IMR-90 (cell line): Measurements from ENCODE around the gene SLN. TPM values are rescaled to one million over a fixed set of nuclear protein-coding genes. Genes with fewer than 3 reads are reported as not detected.

Source experiments
- ATAC-seq: fragments of 200-7000 bp; cut with Tn5 transposase; 2 replicates; pipeline ENCODE4 v1.9.1; 2020; ENCODE audit warnings: low read depth, mild to moderate bottlenecking, moderate library complexity
- BruUV-seq: library from RNA; stranded (reverse); fragments of 400-500 nt; replicated peaks from 2 replicates; lab custom pipeline; 2021; lab: Mats Ljungman, UMichigan
- CTCF ChIA-PET: fragments of 300-600 bp; formaldehyde crosslinking; extraction: SDS; loops from one replicate; lab custom pipeline; 2021; ENCODE audit warnings: antibody characterized with exemption; lab: Yijun Ruan, JAX
- POLR2A ChIA-PET: fragments of 300-600 bp; sonication (Branson Sonifier 250); formaldehyde crosslinking; loops from one replicate; lab custom pipeline; 2022; ENCODE audit warnings: antibody characterized with exemption; ENCODE audit not compliant: unreplicated experiment; lab: Charles Lee
- DNase-seq: peaks from one replicate; pipeline ENCODE4 v3.0.0; 2013
- H2AFZ ChIP-seq: replicated peaks from 2 replicates; pipeline ENCODE3; 2013; ENCODE audit warnings: low read length, mild to moderate bottlenecking; ENCODE audit not compliant: poor library complexity
- H2AK5ac ChIP-seq: 2 replicates; pipeline ENCODE4 v1.6.1; 2013; ENCODE audit warnings: low read depth, low read length, inconsistent platforms
- H2AK9ac ChIP-seq: replicated peaks from 2 replicates; pipeline ENCODE3; 2013; ENCODE audit warnings: mild to moderate bottlenecking, low read depth, low read length, moderate library complexity; ENCODE audit not compliant: poor library complexity
- H2BK120ac ChIP-seq: 2 replicates; pipeline ENCODE4 v1.6.1; 2013; ENCODE audit warnings: low read depth, low read length, inconsistent platforms
- H2BK15ac ChIP-seq: 3 replicates; pipeline ENCODE4 v1.6.1; 2013; ENCODE audit warnings: low read depth, low read length, inconsistent platforms
- H2BK20ac ChIP-seq: 2 replicates; pipeline ENCODE4 v1.6.1; 2013; ENCODE audit warnings: low read depth, mild to moderate bottlenecking, inconsistent platforms, low read length, moderate library complexity
- H2BK5ac ChIP-seq: 2 replicates; pipeline ENCODE4 v1.6.1; 2013; ENCODE audit warnings: mild to moderate bottlenecking, low read depth, low read length, inconsistent platforms; ENCODE audit not compliant: poor library complexity, severe bottlenecking
- H3K14ac ChIP-seq: replicated peaks from 2 replicates; pipeline ENCODE4 v1.6.1; 2013; ENCODE audit warnings: low read depth, low read length, inconsistent platforms
- H3K18ac ChIP-seq: 2 replicates; pipeline ENCODE4 v1.6.1; 2013; ENCODE audit warnings: low read depth, low read length, control low read depth
- H3K23ac ChIP-seq: 2 replicates; pipeline ENCODE4 v1.6.1; 2013; ENCODE audit warnings: low read depth, low read length, inconsistent platforms
- H3K27ac ChIP-seq: 2 replicates; pipeline ENCODE4 v1.5.1; 2013; ENCODE audit warnings: mild to moderate bottlenecking, control low read depth, low read length; ENCODE audit not compliant: insufficient read depth
- H3K27me3 ChIP-seq: 2 replicates; pipeline ENCODE4 v1.6.1; 2013; ENCODE audit warnings: low read length; ENCODE audit not compliant: control insufficient read depth, insufficient read depth
- H3K36me3 ChIP-seq: 2 replicates; pipeline ENCODE4 v1.6.1; 2013; ENCODE audit warnings: low read length, mixed read lengths; ENCODE audit not compliant: control insufficient read depth, insufficient read depth
- H3K4ac ChIP-seq: 2 replicates; pipeline ENCODE4 v1.6.1; 2013; ENCODE audit warnings: low read depth, low read length, inconsistent platforms
- H3K4me1 ChIP-seq: 2 replicates; pipeline ENCODE4 v1.6.1; 2013; ENCODE audit warnings: low read length, mixed read lengths; ENCODE audit not compliant: control insufficient read depth, insufficient read depth
- H3K4me2 ChIP-seq: 2 replicates; pipeline ENCODE4 v1.6.1; 2013; ENCODE audit warnings: low read depth, mild to moderate bottlenecking, control low read depth, low read length, moderate library complexity
- H3K4me3 ChIP-seq: 2 replicates; pipeline ENCODE4 v1.5.1; 2013; ENCODE audit warnings: low read depth, mild to moderate bottlenecking, control low read depth, low read length, moderate library complexity; ENCODE audit not compliant: insufficient read depth
- H3K56ac ChIP-seq: 2 replicates; pipeline ENCODE4 v1.6.1; 2013; ENCODE audit warnings: low read length, inconsistent platforms; ENCODE audit not compliant: insufficient read depth; ENCODE audit errors: extremely low read depth
- H3K79me1 ChIP-seq, 2 experiments: 2 replicates each; pipeline ENCODE4 v1.6.1; 2013; ENCODE audit warnings: low read length in 2 of 2, inconsistent platforms in 1 of 2, low read depth in 1 of 2
- H3K9ac ChIP-seq: 2 replicates; pipeline ENCODE4 v1.6.1; 2013; ENCODE audit warnings: low read depth, low read length, control low read depth
- H3K9me1 ChIP-seq: 2 replicates; pipeline ENCODE4 v1.6.1; 2013; ENCODE audit warnings: low read length, inconsistent platforms; ENCODE audit not compliant: insufficient read depth
- H3K9me3 ChIP-seq: 2 replicates; pipeline ENCODE4 v1.6.1; 2013; ENCODE audit warnings: low read length; ENCODE audit not compliant: control insufficient read depth, insufficient read depth
- H4K20me1 ChIP-seq: 2 replicates; pipeline ENCODE4 v1.6.1; 2013; ENCODE audit warnings: low read length, inconsistent platforms; ENCODE audit not compliant: insufficient read depth
- H4K5ac ChIP-seq: 2 replicates; pipeline ENCODE4 v1.6.1; 2013; ENCODE audit warnings: mild to moderate bottlenecking, low read depth, low read length, control low read depth
- H4K8ac ChIP-seq, 2 experiments: 2 replicates each; pipeline ENCODE4 v1.6.1; 2013; ENCODE audit warnings: low read depth in 2 of 2, low read length in 2 of 2, control low read depth in 1 of 2, inconsistent platforms in 1 of 2
- H4K91ac ChIP-seq: 2 replicates; pipeline ENCODE4 v1.6.1; 2013; ENCODE audit warnings: low read depth, low read length, inconsistent platforms; ENCODE audit not compliant: insufficient read depth
- BHLHE40 ChIP-seq: fragments of 150-350 bp; IDR thresholded peaks from 2 replicates; pipeline ENCODE4 v1.6.1; 2016; ENCODE audit warnings: mild to moderate bottlenecking, low read depth, low read length
- CEBPB ChIP-seq: IDR thresholded peaks from 2 replicates; pipeline ENCODE4 v1.6.1; 2012; ENCODE audit warnings: low read depth, low read length, improper control_type of control experiment
- MXI1 ChIP-seq: IDR thresholded peaks from 2 replicates; pipeline ENCODE4 v1.6.1; 2012; ENCODE audit warnings: low read depth, mild to moderate bottlenecking, low read length, moderate library complexity, borderline replicate concordance
- POLR2A ChIP-seq: IDR thresholded peaks from 2 replicates; pipeline ENCODE4 v1.6.1; 2012; ENCODE audit warnings: mild to moderate bottlenecking, low read depth, low read length
- RAD21 ChIP-seq: IDR thresholded peaks from 2 replicates; pipeline ENCODE4 v1.6.1; 2012; ENCODE audit warnings: low read length, improper control_type of control experiment
- RCOR1 ChIP-seq: IDR thresholded peaks from 2 replicates; pipeline ENCODE4 v1.6.1; 2012; ENCODE audit warnings: mild to moderate bottlenecking, low read length, improper control_type of control experiment; ENCODE audit not compliant: insufficient replicate concordance
- SMC3 ChIP-seq: fragments of 150-350 bp; IDR thresholded peaks from 2 replicates; pipeline ENCODE4 v1.6.1; 2016; ENCODE audit warnings: low read depth, mild to moderate bottlenecking, antibody characterized with exemption, low read length, moderate library complexity
- WGBS, 2 experiments: methylation state at CpG; one replicate each; pipeline versions ENCODE4 v1.1.5 to v1.1.7; 2013; ENCODE audit warnings: missing lambda C conversion rate in 2 of 2; ENCODE audit not compliant: insufficient read length in 1 of 2; ENCODE audit errors: extremely low coverage in 2 of 2; 5-methylcytosine and 5-hydroxymethylcytosine counted together
- dilution Hi-C: fragments of 300-500 bp; cut with HindIII; formaldehyde crosslinking; loops from one replicate; pipeline ENCODE4 v1.14.3; 2018; ENCODE audit warnings: low sequenced_read_pairs; ENCODE audit not compliant: unreplicated experiment
- in situ Hi-C: fragments of 300-500 bp; cut with MboI; formaldehyde crosslinking; loops from 3 replicates; pipeline ENCODE4 v1.14.3; 2019; ENCODE audit warnings: low sequenced_read_pairs, inconsistent platforms, mixed read lengths
- intact Hi-C: fragments of 100-400 bp; cut with micrococcal nuclease; formaldehyde crosslinking; loops from 2 replicates; pipeline ENCODE4 v1.10.0; 2022
- polyA plus RNA-seq, 3 experiments: library from polyadenylated mRNA; depleted of rRNA; stranded (reverse); fragments of >200 nt; gene quantifications; 2 replicates each; pipeline ENCODE4 v1.2.3, GENCODE V29; 2012; ENCODE audit warnings: low replicate concordance in 1 of 3
- total RNA-seq: library from RNA; depleted of rRNA; stranded (reverse); fragments of >200 nt; gene quantifications from 2 replicates; pipeline ENCODE4 v1.2.3, GENCODE V29; 2012
- TF ChIP-seq, protein P1 (sequence below): fragments of 150-350 bp; IDR thresholded peaks from 2 replicates; pipeline ENCODE4 v1.6.1; 2017; ENCODE audit warnings: mild to moderate bottlenecking, antibody characterized with exemption, low read length, low read depth

SLN gene
- total and polyA plus RNA-seq, 2 of the 4 experiments (the other 2 are of a cell fraction), result not detected

DNA sequence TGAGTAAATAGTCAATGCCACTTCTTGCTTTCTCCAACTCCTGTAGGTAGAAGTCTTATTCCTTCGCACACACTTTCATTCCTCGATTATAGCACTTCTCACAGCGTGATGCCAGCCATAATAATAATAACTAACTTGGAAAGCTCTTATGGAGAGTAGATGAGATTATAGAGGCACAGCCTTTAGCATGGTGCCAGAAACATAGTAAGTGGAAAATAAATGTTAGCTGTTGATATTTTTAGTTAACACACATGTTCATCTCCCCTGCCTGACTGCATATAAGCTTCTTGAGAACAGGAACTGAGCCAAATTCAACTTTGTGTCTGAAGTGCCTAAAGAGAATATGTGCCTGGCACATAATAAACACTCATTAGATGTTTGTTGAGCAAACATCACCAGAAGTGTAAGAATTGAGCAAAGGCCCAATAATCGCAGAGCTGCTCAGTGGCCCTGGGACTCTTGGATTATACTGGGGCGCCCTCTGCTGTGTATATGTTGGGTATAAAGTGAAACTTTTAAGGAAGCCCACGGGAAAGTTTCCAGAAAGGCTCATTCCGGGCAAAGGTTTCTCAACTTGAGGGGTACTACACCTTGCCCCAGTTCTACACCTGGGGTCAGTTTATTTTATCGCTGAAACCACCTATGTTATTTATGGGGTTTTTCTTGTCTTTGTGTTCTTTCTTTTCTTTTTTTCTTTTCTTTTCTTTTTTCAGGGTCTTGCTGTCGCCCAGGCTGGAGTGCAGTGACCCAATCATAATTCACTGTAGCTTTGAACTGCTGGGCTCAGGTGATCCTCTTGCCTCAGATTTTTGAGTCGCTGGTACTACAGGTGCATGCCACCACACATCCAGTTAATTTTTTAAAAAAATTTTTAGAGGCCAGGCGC is 22.3 kb downstream of the SLN start (continued):
- TF ChIP-seq RAD21, result peak; percentile 89
- no peak for TF ChIP-seq RCOR1
- no peak for TF ChIP-seq BHLHE40

DNA sequence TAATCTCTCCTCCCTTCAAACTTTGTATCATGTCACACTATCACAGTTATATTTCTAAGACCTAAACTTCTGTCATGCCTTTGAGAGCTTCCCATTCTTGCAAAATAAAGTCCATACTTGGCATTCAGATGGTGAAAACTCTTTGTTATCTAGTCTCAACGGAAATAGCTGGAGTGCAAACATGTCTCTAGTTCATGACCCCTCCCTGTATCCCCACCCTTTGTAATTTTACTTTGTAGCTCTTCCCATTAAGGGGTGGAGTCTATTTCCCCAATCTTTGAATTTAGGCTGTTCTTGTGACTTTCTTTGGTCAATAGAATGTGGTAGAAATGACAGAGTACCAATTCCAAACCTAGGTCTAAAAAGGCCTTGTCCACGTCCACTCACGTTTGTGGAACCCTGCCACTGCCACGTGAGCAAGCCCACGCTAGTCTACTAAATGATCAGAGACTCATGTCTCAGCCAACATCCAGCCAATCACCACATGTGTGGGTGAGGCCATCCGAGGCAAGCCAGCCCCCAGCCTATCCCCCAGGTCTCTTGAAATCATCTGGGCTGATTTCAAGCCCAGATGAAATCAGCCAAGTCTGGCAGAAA is 23.4 kb downstream of the SLN start:
- Histone ChIP-seq H3K79me1 (no peaks in the 10 kb centered on the region), H4K20me1 (no peaks in the 10 kb centered on the region), H3K18ac (no peak overlapping the region), H3K4me2 (no peak overlapping the region), H4K91ac (no peak overlapping the region), H4K5ac (no peak overlapping the region), H3K27me3 (no peaks in the 10 kb centered on the region), H3K4me1 (peaks cover 4% of the 10 kb centered on the region; the same call in 1 of the 2 replicates), H2AK5ac (no peak overlapping the region), H3K9me1 (no peaks in the 10 kb centered on the region), H2BK120ac (no peak overlapping the region), H3K4me3 (no peak overlapping the region), H2BK15ac (no peak overlapping the region), H3K27ac (no peak overlapping the region), H2AK9ac (no peak overlapping the region), H3K9me3 (no peaks in the 10 kb centered on the region), H3K36me3 (no peaks in the 10 kb centered on the region), H3K56ac (no peak overlapping the region), H3K9ac (no peak overlapping the region), H2AFZ (no peak overlapping the region), H3K14ac (no peak overlapping the region), H3K4ac (no peak overlapping the region), H2BK5ac (no peak overlapping the region), H2BK20ac (no peak overlapping the region), H4K8ac (no peak overlapping the region), H3K23ac (no peak overlapping the region)
- 100% methylated on average over 2 of the region's 6 CpGs; no CpG with 5 or more reads in 1 of the 2 experiments for WGBS, 2 experiments
- DNase-seq (no peak), ATAC-seq (no peak)
- CTCF ChIA-PET, result interaction anchor here (1.0 to 2.0 kb wide), 7 partner anchors 83 to 139 kb away, joined by 3 to 13 read pairs (median 5); no protein-coding TSS in a partner anchor
- in situ Hi-C loops, result no loop called here
- TF ChIP-seq RAD21 (no peak), CEBPB (no peak), BHLHE40 (no peak), MXI1 (no peak), POLR2A (no peak), SMC3 (no peak)
- TF ChIP-seq, protein P1, sequence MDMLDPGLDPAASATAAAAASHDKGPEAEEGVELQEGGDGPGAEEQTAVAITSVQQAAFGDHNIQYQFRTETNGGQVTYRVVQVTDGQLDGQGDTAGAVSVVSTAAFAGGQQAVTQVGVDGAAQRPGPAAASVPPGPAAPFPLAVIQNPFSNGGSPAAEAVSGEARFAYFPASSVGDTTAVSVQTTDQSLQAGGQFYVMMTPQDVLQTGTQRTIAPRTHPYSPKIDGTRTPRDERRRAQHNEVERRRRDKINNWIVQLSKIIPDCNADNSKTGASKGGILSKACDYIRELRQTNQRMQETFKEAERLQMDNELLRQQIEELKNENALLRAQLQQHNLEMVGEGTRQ, result no peak
- POLR2A ChIA-PET, result no interaction called here
- intact Hi-C loops, result loop anchor here (2.0 to 10.0 kb wide), 2 partner anchors 82 to 206 kb away; no protein-coding TSS in a partner anchor
- BruUV-seq, result no TSS peak
- dilution Hi-C loops, result no loop called here
